Fibroblast of the aortic adventitia (primary cell): ENCODE results near the gene CXCL16. TPM values are rescaled to one million over a fixed set of nuclear protein-coding genes. Genes with fewer than 3 reads are reported as not detected.

Experiments used
- DNase-seq: peaks from one replicate; pipeline ENCODE4 v3.0.0-alpha.2; 2010; ENCODE audit warnings: low read depth
- H3K4me3 ChIP-seq: 2 replicates; pipeline ENCODE4 v1.5.1; 2011; ENCODE audit warnings: low read depth, mild to moderate bottlenecking, control low read depth, low read length, moderate library complexity
- CTCF ChIP-seq: IDR thresholded peaks from 2 replicates; pipeline ENCODE4 v1.5.1; 2011; ENCODE audit warnings: mild to moderate bottlenecking, low read length, control low read depth, inconsistent platforms; ENCODE audit not compliant: insufficient read depth
- total RNA-seq: library from RNA; depleted of rRNA; stranded (reverse); fragments of >200 nt; gene quantifications from 2 replicates; pipeline ENCODE4 v1.2.3, GENCODE V29; 2012; ENCODE audit warnings: low replicate concordance

CXCL16 gene
- total RNA-seq, 1 donor = 2.6 TPM

- no peak for TF ChIP-seq CTCF
Observed at GRCh38 chr17:4751932-4752331, 12.2 kb upstream of the CXCL16 start.

GRCh38 chr17:4750606-4751005, 10.9 kb upstream of the CXCL16 start:
- DNase-seq = no peak
- H3K4me3 ChIP-seq = no peak overlapping the region
- no peak for TF ChIP-seq CTCF

More at GRCh38 chr17:4751932-4752331, 12.2 kb upstream of the CXCL16 start:
- no peak overlapping the region for H3K4me3 ChIP-seq
- peak; percentile 14 for DNase-seq

GRCh38 chr17:4748686-4749085, 9.0 kb upstream of the CXCL16 start:
- H3K4me3 ChIP-seq = no peak overlapping the region
- peak; percentile 11 for DNase-seq
- TF ChIP-seq CTCF = no peak

GRCh38 chr17:4747847-4748246, 8.1 kb upstream of the CXCL16 start:
- DNase-seq = no peak
- no peak overlapping the region for H3K4me3 ChIP-seq
- no peak for TF ChIP-seq CTCF

- no peak for DNase-seq
- no peak for TF ChIP-seq CTCF
- H3K4me3 ChIP-seq = no peak overlapping the region
Observed at GRCh38 chr17:4744999-4745969, 5.6 kb upstream of the CXCL16 start.

- no peak for DNase-seq
- no peak for TF ChIP-seq CTCF
Observed at GRCh38 chr17:4743898-4744297, 4.2 kb upstream of the CXCL16 start.

More at GRCh38 chr17:4743898-4744297, 4.2 kb upstream of the CXCL16 start:
- H3K4me3 ChIP-seq = no peak overlapping the region
